Endothelial cell of umbilical vein (primary cell): Measurements from ENCODE around the gene NPNT. TPM values are rescaled to one million over a fixed set of nuclear protein-coding genes. Genes with fewer than 3 reads are reported as not detected.

Experiments used
- BruUV-seq: library from RNA; stranded (reverse); fragments of 400-500 nt; replicated peaks from 2 replicates; lab custom pipeline; 2021; lab: Mats Ljungman, UMichigan
- CTCF ChIA-PET: fragments of 300-600, 350-600 bp; sonication (Branson Sonifier 250); formaldehyde crosslinking; loops from one replicate; lab custom pipeline; 2021; ENCODE audit warnings: antibody characterized with exemption, inconsistent platforms; lab: Charles Lee
- POLR2A ChIA-PET: fragments of 300-600, 350-600 bp; sonication (Branson Sonifier 250); formaldehyde crosslinking; loops from one replicate; lab custom pipeline; 2021; ENCODE audit warnings: antibody characterized with exemption, inconsistent platforms; lab: Charles Lee
- DNase-seq: peaks from one replicate; pipeline ENCODE4 v3.0.0-alpha.2; 2011; ENCODE audit warnings: low read depth, low spot score
- FAIRE-seq: peaks from 2 replicates; lab custom pipeline; 2011; peaks lifted over from hg19 to GRCh38; lab: Jason Lieb, UNC
- H2AFZ ChIP-seq: 2 replicates; pipeline ENCODE4 v1.6.0; 2012; ENCODE audit warnings: low read depth, low read length, control low read depth, inconsistent platforms
- H3K27ac ChIP-seq: 2 replicates; pipeline ENCODE4 v1.5.1; 2011; ENCODE audit warnings: low read depth, mild to moderate bottlenecking, control low read depth, low read length, moderate library complexity; ENCODE audit not compliant: insufficient read depth
- H3K27me3 ChIP-seq, 2 experiments: 2 replicates each; pipeline versions ENCODE4 v1.6.0 to v1.6.1; 2011; ENCODE audit warnings: low read length in 2 of 2, mixed read lengths in 1 of 2; ENCODE audit not compliant: control insufficient read depth in 2 of 2, insufficient read depth in 2 of 2
- H3K36me3 ChIP-seq, 2 experiments: 2 replicates in 1 of 2; 3 replicates in 1 of 2; pipeline ENCODE4 v1.5.1; 2011; ENCODE audit warnings: low read length in 2 of 2, mild to moderate bottlenecking in 1 of 2, moderate library complexity in 1 of 2; ENCODE audit not compliant: control insufficient read depth in 2 of 2, insufficient read depth in 2 of 2; ENCODE audit errors: extremely low read depth in 1 of 2
- H3K4me1 ChIP-seq: 3 replicates; pipeline ENCODE4 v1.5.1; 2011; ENCODE audit warnings: mild to moderate bottlenecking, low read length; ENCODE audit not compliant: control insufficient read depth, insufficient read depth; ENCODE audit errors: extremely low read depth
- H3K4me2 ChIP-seq: 2 replicates; pipeline ENCODE4 v1.6.1; 2011; ENCODE audit warnings: low read length, control low read depth, mixed read lengths; ENCODE audit not compliant: insufficient read depth
- H3K4me3 ChIP-seq, 3 experiments: fragments of 200-600 bp in 1 of 3; sonication (generic), shearing (Covaris generic) in 1 of 3; replicated peaks in 1 of 3; 2 replicates each; pipeline ENCODE4 v1.5.1; 2011 to 2016; ENCODE audit warnings: control low read depth in 3 of 3, low read length in 3 of 3, mild to moderate bottlenecking in 2 of 3, inconsistent platforms in 1 of 3, low read depth in 1 of 3, moderate library complexity in 1 of 3; ENCODE audit not compliant: insufficient read depth in 1 of 3
- H3K79me2 ChIP-seq: 2 replicates; pipeline ENCODE4 v1.6.0; 2012; ENCODE audit warnings: low read length, inconsistent platforms; ENCODE audit not compliant: control insufficient read depth, insufficient read depth
- H3K9ac ChIP-seq: replicated peaks from 2 replicates; pipeline ENCODE3; 2011; ENCODE audit warnings: low read length, control low read depth; ENCODE audit not compliant: insufficient read depth; ENCODE audit errors: extremely low read depth
- H3K9me1 ChIP-seq: replicated peaks from 3 replicates; pipeline ENCODE4 v1.6.0; 2011; ENCODE audit warnings: mild to moderate bottlenecking, low read length; ENCODE audit not compliant: control insufficient read depth, insufficient read depth; ENCODE audit errors: extremely low read depth
- H3K9me3 ChIP-seq: replicated peaks from 2 replicates; pipeline ENCODE4 v1.5.1; 2012; ENCODE audit warnings: low read length, inconsistent platforms; ENCODE audit not compliant: control insufficient read depth, insufficient read depth
- H4K20me1 ChIP-seq: replicated peaks from 2 replicates; pipeline ENCODE3; 2011; ENCODE audit warnings: mild to moderate bottlenecking, low read length; ENCODE audit not compliant: control insufficient read depth, insufficient read depth; ENCODE audit errors: extremely low read depth
- CTCF ChIP-seq, 2 donors: IDR thresholded peaks; 1 replicate in 1 of 2; 2 replicates in 1 of 2; pipeline ENCODE4 v1.5.1; 2011; ENCODE audit warnings: low read length in 2 of 2, mild to moderate bottlenecking in 2 of 2, moderate library complexity in 2 of 2, control low read depth in 1 of 2, inconsistent platforms in 1 of 2, low read depth in 1 of 2; ENCODE audit not compliant: insufficient read depth in 1 of 2; ENCODE audit errors: extremely low read depth in 1 of 2
- EZH2 ChIP-seq: IDR thresholded peaks from 2 replicates; pipeline ENCODE4 v1.6.1; 2012; ENCODE audit warnings: borderline replicate concordance, low read depth, mild to moderate bottlenecking, moderate library complexity, low read length, inconsistent platforms; ENCODE audit not compliant: severe bottlenecking
- FOS ChIP-seq: IDR thresholded peaks from 2 replicates; pipeline ENCODE4 v1.6.1; 2011; ENCODE audit warnings: mild to moderate bottlenecking, low read length, moderate library complexity, borderline replicate concordance; ENCODE audit not compliant: insufficient read depth
- GATA2 ChIP-seq: IDR thresholded peaks from 2 replicates; pipeline ENCODE4 v1.7.0; 2011; ENCODE audit warnings: low read depth, mild to moderate bottlenecking, moderate library complexity, mixed read lengths, low read length; ENCODE audit not compliant: insufficient read length, insufficient read depth
- JUN ChIP-seq: IDR thresholded peaks from 2 replicates; pipeline ENCODE4 v1.6.1; 2011; ENCODE audit warnings: borderline replicate concordance, low read depth; ENCODE audit not compliant: insufficient read length, insufficient read depth
- MAX ChIP-seq: IDR thresholded peaks from 2 replicates; pipeline ENCODE4 v1.6.1; 2011; ENCODE audit not compliant: insufficient read depth, insufficient read length
- MYC ChIP-seq: IDR thresholded peaks from one replicate; pipeline ENCODE4 v1.6.1; 2011; ENCODE audit warnings: mild to moderate bottlenecking, low read depth, low read length
- POLR2A ChIP-seq: IDR thresholded peaks from 2 replicates; pipeline ENCODE4 v1.6.1; 2012; ENCODE audit warnings: low read depth, mild to moderate bottlenecking, control low read depth, low read length
- POLR2AphosphoS5 ChIP-seq: IDR thresholded peaks from 2 replicates; pipeline ENCODE4 v1.6.1; 2012; ENCODE audit warnings: low read depth, mild to moderate bottlenecking, control low read depth, low read length, moderate library complexity; ENCODE audit not compliant: insufficient read depth
- dilution Hi-C: fragments of 300-500 bp; cut with MboI; formaldehyde crosslinking; loops from one replicate; pipeline ENCODE4 v1.15.0; 2019; ENCODE audit warnings: low sequenced_read_pairs; ENCODE audit not compliant: extremely low pct_ligation_motif_present
- intact Hi-C: fragments of 100-400 bp; cut with micrococcal nuclease; formaldehyde crosslinking; loops from one replicate; pipeline ENCODE4 v1.10.0; 2022
- polyA plus RNA-seq, 4 experiments: library from polyadenylated mRNA; depleted of rRNA in 3 of 4; stranded (reverse) in 3 of 4; unstranded in 1 of 4; fragments of >200 nt; gene quantifications; 2 replicates each; pipeline versions ENCODE4 v1.2.1 to v1.2.3, GENCODE V29; 2011 to 2012; ENCODE audit warnings: missing spikeins in 1 of 4
- total RNA-seq: library from RNA; stranded (reverse); gene quantifications from 2 replicates; pipeline ENCODE4 v1.2.3, GENCODE V29; 2021

The NPNT gene
- total and polyA plus RNA-seq, 2 donors (not counting 3 experiments of a cell fraction or from before 2014, with no cell fraction given) = not detected

GRCh38 chr4:105937759-105938158, 42.5 kb downstream of the NPNT start:
- Histone ChIP-seq H3K4me3 (no peak overlapping the region), H3K4me1 (no peaks in the 10 kb centered on the region), H3K4me2 (no peak overlapping the region), H3K36me3 (no peaks in the 10 kb centered on the region), H3K9ac (no peak overlapping the region), H3K27me3 (no peaks in the 10 kb centered on the region), H3K79me2 (no peaks in the 10 kb centered on the region), H3K27ac (no peak overlapping the region), H3K9me1 (no peaks in the 10 kb centered on the region), H4K20me1 (no peaks in the 10 kb centered on the region), H2AFZ (no peak overlapping the region), H3K9me3 (no peaks in the 10 kb centered on the region)
- dilution Hi-C loops (no loop called here), intact Hi-C loops (no loop called here)
- FAIRE-seq (no peak), DNase-seq (no peak)
- no peak for TF ChIP-seq JUN
- TF ChIP-seq MYC = no peak
- TF ChIP-seq EZH2 = no peak
- TF ChIP-seq CTCF (IDR thresholded peaks at IDR 0.05; ENCODE audit: extremely low read depth in 1 of 2, insufficient read depth in 1 of 2, low read depth in 1 of 2, low read length in 2 of 2) = no peak
- TF ChIP-seq POLR2A = no peak
- no peak for TF ChIP-seq MAX
- TF ChIP-seq GATA2 = no peak
- TF ChIP-seq FOS = no peak
- TF ChIP-seq POLR2AphosphoS5 = no peak
- no TSS peak for BruUV-seq
- POLR2A ChIA-PET = no interaction called here
- CTCF ChIA-PET = interaction anchor here (1.2 to 1.6 kb wide), 2 partner anchors 10 to 12 kb away, joined by 3 read pairs; no protein-coding TSS in a partner anchor
